Body of pancreas (tissue), 4 donors: ENCODE measurements around the gene NKD1. TPM values are rescaled to one million over a fixed set of nuclear protein-coding genes. Genes with fewer than 3 reads are reported as not detected.

Experiments used
- ATAC-seq: fragments of 150-250 bp; one replicate; pipeline ENCODE4 v1.9.1; 2016
- DNase-seq, 4 donors: peaks; one replicate each; pipeline ENCODE4 v3.0.0-alpha.2; 2019
- H3K27ac ChIP-seq, 4 donors: fragments of 200-600 bp; sonication (generic); 1 replicate in 3 of 4; 2 replicates in 1 of 4; pipeline versions ENCODE4 v1.5.1 to v1.6.1; 2016 to 2019; ENCODE audit warnings: mild to moderate bottlenecking in 1 of 4, mixed read lengths in 1 of 4, moderate library complexity in 1 of 4
- H3K27me3 ChIP-seq, 2 donors: fragments of 200-600 bp; sonication (generic); one replicate each; pipeline ENCODE4 v1.6.0; 2016; ENCODE audit warnings: mild to moderate bottlenecking in 1 of 2
- H3K36me3 ChIP-seq, 2 donors: fragments of 200-600 bp; sonication (generic); replicated peaks in 1 of 2; 2 replicates each; pipeline ENCODE4 v1.5.1; 2016; ENCODE audit warnings: low read depth in 2 of 2; ENCODE audit not compliant: insufficient read depth in 1 of 2
- H3K4me1 ChIP-seq: fragments of 200-600 bp; sonication (generic); one replicate; pipeline ENCODE4 v1.6.0; 2016
- H3K4me3 ChIP-seq, 2 donors: fragments of 200-600 bp; sonication (generic); 1 replicate in 1 of 2; 2 replicates in 1 of 2; pipeline ENCODE4 v1.5.1; 2016 to 2019
- H3K9me3 ChIP-seq, 3 donors: fragments of 200-600 bp; sonication (generic); 1 replicate in 2 of 3; 2 replicates in 1 of 3; pipeline ENCODE4 v1.5.1; 2016
- POLR2A ChIP-seq, 3 donors: fragments of 450-650 bp; IDR thresholded peaks; one replicate each; pipeline ENCODE4 v1.6.1; 2016; ENCODE audit warnings: antibody characterized with exemption in 3 of 3, mild to moderate bottlenecking in 2 of 3
- WGBS, 2 donors: methylation state at CpG; one replicate each; pipeline ENCODE4 v1.1.5; 2017; 5-methylcytosine and 5-hydroxymethylcytosine counted together
- intact Hi-C: fragments of 100-400 bp; cut with DNase I; formaldehyde crosslinking; loops from one replicate; pipeline ENCODE4 v1.15.1; 2023
- total RNA-seq, 2 donors: library from RNA; depleted of rRNA; stranded (reverse); fragments of >200 nt; gene quantifications; one replicate each; pipeline ENCODE4 v1.1.0, GENCODE V29; 2016
- TF ChIP-seq, protein P1 (sequence below), 7 experiments: fragments of 450-650 bp in 4 of 7; fragments of 200-600 bp in 3 of 7; sonication (generic) in 3 of 7; IDR thresholded peaks; one replicate each; pipeline ENCODE4 v1.5.1; 2016 to 2019; ENCODE audit warnings: antibody characterized with exemption in 7 of 7

The NKD1 gene
- total RNA-seq, 2 donors from 2014 or later: 2.0 to 4.9 TPM

DNA sequence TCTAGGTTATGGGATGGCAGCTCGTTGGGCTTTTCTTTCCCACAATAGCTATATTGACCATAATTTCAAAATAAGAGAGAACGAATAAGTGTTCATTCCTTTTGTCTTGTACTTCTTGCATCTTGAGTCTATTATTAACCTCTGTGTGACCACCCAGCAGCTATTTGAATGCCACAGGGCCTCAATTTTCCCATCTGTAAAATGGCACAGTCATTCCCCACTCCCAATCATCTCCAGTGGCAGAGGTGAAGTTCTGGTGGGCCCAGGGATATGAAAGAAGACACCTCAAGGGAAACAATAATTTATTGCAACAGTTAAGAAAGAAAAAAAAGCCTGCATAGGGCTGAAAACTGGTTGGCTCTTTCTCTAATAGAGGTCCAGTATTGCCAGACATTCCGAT lies 28.6 kb upstream of the NKD1 start:
- WGBS, 2 donors: 68 to 79% methylated on average over 3 of the region's 3 CpGs
- Histone ChIP-seq H3K4me3 (no peak overlapping the region), H3K4me1 (no peaks in the 10 kb centered on the region), H3K27ac (no peak overlapping the region), H3K36me3 (no peaks in the 10 kb centered on the region), H3K27me3 (no peaks in the 10 kb centered on the region), H3K9me3 (no peaks in the 10 kb centered on the region)
- TF ChIP-seq POLR2A (IDR thresholded peaks at IDR 0.05): no peak
- TF ChIP-seq, protein P1, sequence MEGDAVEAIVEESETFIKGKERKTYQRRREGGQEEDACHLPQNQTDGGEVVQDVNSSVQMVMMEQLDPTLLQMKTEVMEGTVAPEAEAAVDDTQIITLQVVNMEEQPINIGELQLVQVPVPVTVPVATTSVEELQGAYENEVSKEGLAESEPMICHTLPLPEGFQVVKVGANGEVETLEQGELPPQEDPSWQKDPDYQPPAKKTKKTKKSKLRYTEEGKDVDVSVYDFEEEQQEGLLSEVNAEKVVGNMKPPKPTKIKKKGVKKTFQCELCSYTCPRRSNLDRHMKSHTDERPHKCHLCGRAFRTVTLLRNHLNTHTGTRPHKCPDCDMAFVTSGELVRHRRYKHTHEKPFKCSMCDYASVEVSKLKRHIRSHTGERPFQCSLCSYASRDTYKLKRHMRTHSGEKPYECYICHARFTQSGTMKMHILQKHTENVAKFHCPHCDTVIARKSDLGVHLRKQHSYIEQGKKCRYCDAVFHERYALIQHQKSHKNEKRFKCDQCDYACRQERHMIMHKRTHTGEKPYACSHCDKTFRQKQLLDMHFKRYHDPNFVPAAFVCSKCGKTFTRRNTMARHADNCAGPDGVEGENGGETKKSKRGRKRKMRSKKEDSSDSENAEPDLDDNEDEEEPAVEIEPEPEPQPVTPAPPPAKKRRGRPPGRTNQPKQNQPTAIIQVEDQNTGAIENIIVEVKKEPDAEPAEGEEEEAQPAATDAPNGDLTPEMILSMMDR (IDR thresholded peaks at IDR 0.05): no peak
- ATAC-seq (no peak), DNase-seq (no peak)
- intact Hi-C loops: no loop called here

DNA sequence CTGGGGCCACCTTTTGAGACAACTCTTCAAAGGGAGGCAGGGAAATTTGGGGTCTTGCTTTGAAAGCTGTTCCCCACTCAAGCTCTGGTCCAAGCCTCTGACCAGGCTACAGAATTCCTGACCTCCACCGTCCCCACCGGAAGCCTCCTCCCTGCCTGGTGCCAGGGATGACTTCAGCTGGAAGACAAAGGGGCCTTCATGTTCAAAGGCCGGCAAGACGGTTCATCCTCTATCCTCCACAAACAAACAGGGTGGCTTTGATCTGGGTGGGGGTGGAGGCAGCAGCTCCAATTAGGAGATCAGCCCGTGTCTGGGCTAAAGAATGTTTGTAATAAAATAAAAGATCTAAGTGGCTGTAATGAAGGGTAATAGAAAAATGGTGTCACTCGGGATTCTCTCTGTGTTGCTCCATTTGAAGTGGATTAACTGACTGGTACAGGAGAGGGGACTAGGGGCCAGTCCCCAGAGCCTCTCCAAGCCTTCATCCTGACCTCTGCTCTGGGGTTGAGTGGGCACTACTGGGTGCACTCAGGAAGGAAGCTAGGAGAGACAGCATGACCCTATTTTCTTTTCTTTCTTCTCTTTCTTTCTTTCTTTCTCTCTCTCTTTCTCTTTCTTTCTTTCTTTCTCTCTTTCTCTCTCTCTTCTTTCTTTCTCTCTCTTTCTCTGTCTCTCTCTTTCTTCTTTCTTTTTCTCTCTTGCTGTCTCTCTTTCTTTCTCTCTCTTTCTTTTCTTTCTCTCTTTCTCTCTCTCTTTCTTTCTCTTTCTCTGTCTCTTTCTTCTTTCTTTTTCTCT lies 27.5 kb upstream of the NKD1 start:
- ATAC-seq (no peak), DNase-seq (no peak)
- no peaks in the 10 kb centered on the region for H3K9me3 ChIP-seq
- TF ChIP-seq, protein P1 (IDR thresholded peaks at IDR 0.05): no peak
- no peak for TF ChIP-seq POLR2A (IDR thresholded peaks at IDR 0.05)
- H3K4me1 ChIP-seq: no peaks in the 10 kb centered on the region
- WGBS, 2 donors: 34 to 41% methylated on average over 6 of the region's 6 CpGs
- H3K27ac ChIP-seq: no peak overlapping the region
- H3K4me3 ChIP-seq: no peak overlapping the region
- intact Hi-C loops: no loop called here
- H3K27me3 ChIP-seq: no peaks in the 10 kb centered on the region
- H3K36me3 ChIP-seq: no peaks in the 10 kb centered on the region

DNA sequence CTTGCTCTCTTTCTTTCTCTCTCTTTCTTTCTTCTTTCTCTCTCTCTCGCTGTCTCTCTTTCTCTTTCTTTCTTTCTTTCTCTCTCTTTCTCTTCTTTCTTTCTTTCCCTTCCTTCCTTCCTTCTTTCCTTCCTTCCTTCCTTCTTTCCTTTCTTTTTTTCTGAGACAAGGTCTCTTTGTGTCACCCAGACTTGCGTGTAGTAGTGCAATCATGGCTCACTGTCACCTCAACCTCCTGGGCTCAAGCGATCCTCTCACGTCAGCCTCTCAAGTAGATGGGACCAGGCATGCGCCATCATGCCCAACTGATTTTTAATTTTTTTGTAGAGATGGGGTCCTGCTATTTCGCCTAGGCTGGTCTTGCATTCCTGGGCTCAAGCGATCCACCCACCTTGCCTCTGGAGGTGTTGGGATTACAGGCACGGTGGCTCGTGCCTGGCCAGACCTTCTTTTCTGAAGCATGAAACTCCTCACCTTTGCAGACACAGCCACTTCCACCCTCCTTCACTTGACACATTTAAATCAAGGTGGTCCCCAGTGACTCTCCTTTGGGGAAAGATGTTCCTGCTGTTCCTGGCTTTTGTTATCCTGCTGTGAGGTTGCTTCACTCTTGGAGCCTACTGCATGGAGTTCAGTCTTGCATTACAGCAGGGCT lies 26.8 kb upstream of the NKD1 start:
- H3K4me3 ChIP-seq: no peak overlapping the region
- no peak overlapping the region for H3K27ac ChIP-seq
- H3K4me1 ChIP-seq: no peaks in the 10 kb centered on the region
- TF ChIP-seq, protein P1 (IDR thresholded peaks at IDR 0.05): no peak
- TF ChIP-seq POLR2A (IDR thresholded peaks at IDR 0.05): no peak
- no peaks in the 10 kb centered on the region for H3K36me3 ChIP-seq
- 84 to 90% methylated on average over 9 of the region's 9 CpGs for WGBS, 2 donors
- no peaks in the 10 kb centered on the region for H3K9me3 ChIP-seq
- intact Hi-C loops: no loop called here
- ATAC-seq: no peak
- DNase-seq: no peak
- H3K27me3 ChIP-seq: no peaks in the 10 kb centered on the region

DNA sequence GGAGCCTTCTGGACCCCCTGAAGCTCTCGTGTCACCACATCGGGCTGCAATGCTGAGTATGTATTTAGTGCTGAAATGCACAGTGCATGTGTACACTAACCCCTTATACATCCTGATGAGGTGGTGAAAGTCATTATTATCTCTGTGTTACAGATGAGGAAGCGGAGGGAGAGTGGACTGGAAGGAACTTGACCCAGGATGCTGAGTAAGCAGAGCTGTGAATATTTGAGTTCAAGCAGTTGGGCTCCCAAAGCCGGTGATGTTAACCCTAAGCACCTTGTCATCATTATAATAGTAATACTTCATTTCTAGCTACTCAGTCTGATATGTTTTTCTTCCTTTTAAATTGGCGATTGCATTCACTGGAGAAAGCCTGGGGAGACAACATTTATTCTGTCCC lies 25.9 kb upstream of the NKD1 start:
- no peak overlapping the region for H3K27ac ChIP-seq
- TF ChIP-seq, protein P1 (IDR thresholded peaks at IDR 0.05): no peak
- TF ChIP-seq POLR2A (IDR thresholded peaks at IDR 0.05): no peak
- H3K36me3 ChIP-seq: no peaks in the 10 kb centered on the region
- H3K4me1 ChIP-seq: no peaks in the 10 kb centered on the region
- no peak for DNase-seq
- no peak overlapping the region for H3K4me3 ChIP-seq
- no peak for ATAC-seq
- H3K27me3 ChIP-seq: no peaks in the 10 kb centered on the region
- 69 to 88% methylated on average over 5 of the region's 5 CpGs for WGBS, 2 donors
- H3K9me3 ChIP-seq: no peaks in the 10 kb centered on the region
- intact Hi-C loops: no loop called here
